ENCODE results near the gene NOP14.

DNA sequence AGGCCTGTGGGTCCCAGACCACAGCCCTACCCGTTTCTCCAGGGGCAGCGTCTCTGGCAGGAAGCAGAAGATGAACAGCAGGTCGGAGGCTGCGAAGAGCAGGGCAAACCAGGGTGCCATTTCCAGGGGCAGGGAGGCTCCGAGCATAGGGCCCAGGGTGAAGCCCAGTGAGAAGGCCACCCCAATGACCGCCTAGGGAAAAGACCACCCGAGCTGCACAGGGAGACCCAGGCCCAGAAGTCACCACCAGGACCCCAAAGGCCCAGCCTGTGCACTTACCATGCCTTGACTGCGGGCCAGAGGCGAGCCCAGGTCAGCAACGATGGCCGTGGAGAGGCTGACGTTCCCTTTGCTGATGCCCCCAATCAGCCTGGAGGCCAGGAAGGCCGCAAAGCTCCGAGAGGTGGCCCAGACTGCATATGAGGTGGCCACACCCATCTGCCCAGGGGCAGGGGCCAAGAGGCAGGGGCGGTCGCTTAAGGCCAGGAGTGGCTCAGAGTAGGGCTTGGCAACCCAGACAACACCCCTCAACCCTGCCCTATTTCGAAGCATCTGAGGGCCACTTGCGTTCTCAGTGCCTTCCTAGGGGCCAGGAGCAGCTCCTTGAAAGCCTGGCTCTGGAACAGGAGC lies 30.8 kb downstream of the NOP14 start:
- TF ChIP-seq CTCF (IDR thresholded peaks at IDR 0.05; ENCODE audit: low read depth, low read length, poor library complexity, severe bottlenecking) (no peak), EZH2phosphoT487 (IDR thresholded peaks at IDR 0.05; ENCODE audit: borderline replicate concordance, low read length) (no peak)
